Measurements from ENCODE around the gene CISD3.

The CISD3 gene

GRCh38 chr17:38728290-38728831 is 1.8 kb upstream of the CISD3 start:
- H3K9me3 Mint-ChIP-seq, result no peaks in the 10 kb centered on the region
- ATAC-seq (ENCODE audit: low read depth), result peak; percentile 56
- peaks cover 45% of the 10 kb centered on the region for H3K4me1 Mint-ChIP-seq
- H3K36me3 Mint-ChIP-seq, result peaks cover 2% of the 10 kb centered on the region
- peak overlapping the region; percentile 40 for H3K27ac Mint-ChIP-seq
- peak in 1 of 2 donors; percentile 40 for DNase-seq (ENCODE audit: low spot score in 2 of 2)
- no peaks in the 10 kb centered on the region for H3K27me3 Mint-ChIP-seq
- peak overlapping the region; percentile 51 for H3K4me3 Mint-ChIP-seq

GRCh38 chr17:38729368-38729885 is 714 bp upstream of the CISD3 start:
- peaks cover 2% of the 10 kb centered on the region for H3K36me3 Mint-ChIP-seq
- peak overlapping the region; percentile 59 for H3K4me3 Mint-ChIP-seq
- H3K9me3 Mint-ChIP-seq, result no peaks in the 10 kb centered on the region
- DNase-seq (ENCODE audit: low spot score in 2 of 2) (no peak), ATAC-seq (ENCODE audit: low read depth) (no peak)
- peaks cover 50% of the 10 kb centered on the region for H3K4me1 Mint-ChIP-seq
- no peak overlapping the region for H3K27ac Mint-ChIP-seq
- no peaks in the 10 kb centered on the region for H3K27me3 Mint-ChIP-seq

- H3K27me3 Mint-ChIP-seq, result no peaks in the 10 kb centered on the region
- H3K27ac Mint-ChIP-seq, result peak overlapping the region; percentile 93
- peaks cover 2% of the 10 kb centered on the region for H3K36me3 Mint-ChIP-seq
- peaks cover 55% of the 10 kb centered on the region for H3K4me1 Mint-ChIP-seq
- no peak for ATAC-seq (ENCODE audit: low read depth)
- no peak for DNase-seq (ENCODE audit: low spot score in 2 of 2)
- H3K4me3 Mint-ChIP-seq, result peak overlapping the region; percentile 96
- no peaks in the 10 kb centered on the region for H3K9me3 Mint-ChIP-seq
These were observed 612 bp downstream of the CISD3 start for GRCh38 chr17:38730526-38731379.

GRCh38 chr17:38731526-38732294 is 1.6 kb downstream of the CISD3 start:
- DNase-seq (ENCODE audit: low spot score in 2 of 2) (no peak), ATAC-seq (ENCODE audit: low read depth) (no peak)
- Mint-ChIP-seq H3K4me1 (peaks cover 51% of the 10 kb centered on the region), H3K27me3 (no peaks in the 10 kb centered on the region), H3K9me3 (no peaks in the 10 kb centered on the region), H3K36me3 (peaks cover 2% of the 10 kb centered on the region), H3K27ac (peak overlapping the region; percentile 25), H3K4me3 (peak overlapping the region; percentile 96)

GRCh38 chr17:38732376-38733281 is 2.5 kb downstream of the CISD3 start:
- H3K9me3 Mint-ChIP-seq, result no peaks in the 10 kb centered on the region
- no peak overlapping the region for H3K4me3 Mint-ChIP-seq
- DNase-seq (ENCODE audit: low spot score in 2 of 2) (no peak), ATAC-seq (ENCODE audit: low read depth) (no peak)
- H3K4me1 Mint-ChIP-seq, result peaks cover 47% of the 10 kb centered on the region
- peaks cover 2% of the 10 kb centered on the region for H3K36me3 Mint-ChIP-seq
- peak overlapping the region; percentile 76 for H3K27ac Mint-ChIP-seq
- no peaks in the 10 kb centered on the region for H3K27me3 Mint-ChIP-seq

- Mint-ChIP-seq H3K36me3 (peaks cover 2% of the 10 kb centered on the region), H3K27me3 (peaks cover 3% of the 10 kb centered on the region), H3K4me1 (peaks cover 45% of the 10 kb centered on the region), H3K9me3 (no peaks in the 10 kb centered on the region), H3K27ac (peak overlapping the region; percentile 76), H3K4me3 (no peak overlapping the region)
- DNase-seq (ENCODE audit: low spot score in 2 of 2) (no peak), ATAC-seq (ENCODE audit: low read depth) (no peak)
These were observed 3.3 kb downstream of the CISD3 start for GRCh38 chr17:38733282-38733981.

GRCh38 chr17:38733982-38734973 is 4.1 kb downstream of the CISD3 start:
- Mint-ChIP-seq H3K36me3 (peaks cover 2% of the 10 kb centered on the region), H3K4me3 (no peak overlapping the region), H3K27ac (no peak overlapping the region), H3K27me3 (peaks cover 3% of the 10 kb centered on the region), H3K4me1 (peaks cover 36% of the 10 kb centered on the region), H3K9me3 (no peaks in the 10 kb centered on the region)
- DNase-seq (ENCODE audit: low spot score in 2 of 2) (no peak), ATAC-seq (ENCODE audit: low read depth) (no peak)

GRCh38 chr17:38735161-38735997 is 5.2 kb downstream of the CISD3 start:
- no peak overlapping the region for H3K27ac Mint-ChIP-seq
- peaks cover 33% of the 10 kb centered on the region for H3K4me1 Mint-ChIP-seq
- peaks cover 8% of the 10 kb centered on the region for H3K27me3 Mint-ChIP-seq

GRCh38 chr17:38738007-38738662 is 8.0 kb downstream of the CISD3 start:
- DNase-seq (ENCODE audit: low spot score in 2 of 2), result no peak
- no peak for ATAC-seq (ENCODE audit: low read depth)
- no peak overlapping the region for H3K4me3 Mint-ChIP-seq
- H3K27me3 Mint-ChIP-seq, result peaks cover 8% of the 10 kb centered on the region
- peaks cover under 1% of the 10 kb centered on the region for H3K36me3 Mint-ChIP-seq
- no peak overlapping the region for H3K27ac Mint-ChIP-seq
- no peaks in the 10 kb centered on the region for H3K9me3 Mint-ChIP-seq
- peaks cover 19% of the 10 kb centered on the region for H3K4me1 Mint-ChIP-seq

More at GRCh38 chr17:38735161-38735997, 5.2 kb downstream of the CISD3 start:
- ATAC-seq (ENCODE audit: low read depth), result peak; percentile 41
- no peaks in the 10 kb centered on the region for H3K9me3 Mint-ChIP-seq
- no peak overlapping the region for H3K4me3 Mint-ChIP-seq
- peak; percentile 69 to 82 for DNase-seq (ENCODE audit: low spot score in 2 of 2)
- H3K36me3 Mint-ChIP-seq, result peaks cover 2% of the 10 kb centered on the region

GRCh38 chr17:38738686-38739085 is 8.5 kb downstream of the CISD3 start:
- no peak overlapping the region for H3K27ac Mint-ChIP-seq

GRCh38 chr17:38739305-38739704 is 9.2 kb downstream of the CISD3 start:
- Mint-ChIP-seq H3K27me3 (peaks cover 8% of the 10 kb centered on the region), H3K27ac (no peak overlapping the region), H3K36me3 (no peaks in the 10 kb centered on the region), H3K9me3 (no peaks in the 10 kb centered on the region), H3K4me3 (no peak overlapping the region), H3K4me1 (peaks cover 15% of the 10 kb centered on the region)
- DNase-seq (ENCODE audit: low spot score in 2 of 2), result no peak
- no peak for ATAC-seq (ENCODE audit: low read depth)

More at GRCh38 chr17:38738686-38739085, 8.5 kb downstream of the CISD3 start:
- ATAC-seq (ENCODE audit: low read depth), result no peak
- DNase-seq (ENCODE audit: low spot score in 2 of 2), result no peak
- H3K4me3 Mint-ChIP-seq, result no peak overlapping the region
- H3K4me1 Mint-ChIP-seq, result peaks cover 18% of the 10 kb centered on the region
- H3K9me3 Mint-ChIP-seq, result no peaks in the 10 kb centered on the region
- no peaks in the 10 kb centered on the region for H3K36me3 Mint-ChIP-seq
- peaks cover 8% of the 10 kb centered on the region for H3K27me3 Mint-ChIP-seq
